HG03060 (cell line): ENCODE results near the gene PTGER4.
"Not testable (repeated sequence)": the region's sequence is repeated elsewhere in the genome, so short reads cannot be mapped to it uniquely, and the experiment has no call there.

Experiments used
- ATAC-seq: cut with Tn5 transposase; IDR thresholded peaks from one replicate; pipeline ENCODE4 v1.9.1; 2021; ENCODE audit warnings: low read depth, moderate number of reproducible peaks; ENCODE audit not compliant: unreplicated experiment

Gene PTGER4

GRCh38 chr5:40688996-40689395, 9.3 kb downstream of the PTGER4 start:
- no peak for ATAC-seq

DNA sequence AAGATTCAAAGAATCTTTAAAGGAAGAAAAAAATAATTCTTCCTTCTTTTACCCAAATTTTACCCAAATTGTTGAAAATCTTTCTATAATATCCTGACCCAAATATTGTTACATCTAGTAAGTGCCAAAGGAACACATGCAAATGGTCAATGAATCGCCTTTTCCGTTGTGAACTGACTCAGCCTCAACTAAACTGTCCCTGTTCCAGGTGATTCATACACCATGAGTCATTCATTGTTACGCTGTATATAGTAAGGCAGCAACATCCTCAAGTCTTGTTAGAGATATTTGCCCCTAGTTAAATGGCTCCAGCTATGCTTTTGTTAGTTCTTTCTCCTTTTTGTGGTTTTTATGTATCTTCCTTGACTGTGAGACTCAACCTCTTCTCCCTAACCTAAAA, 9.7 kb downstream of the PTGER4 start:
- peak; percentile 68 for ATAC-seq

- no peak for ATAC-seq
These were observed 10.6 kb downstream of the PTGER4 start for GRCh38 chr5:40690267-40690666.

DNA sequence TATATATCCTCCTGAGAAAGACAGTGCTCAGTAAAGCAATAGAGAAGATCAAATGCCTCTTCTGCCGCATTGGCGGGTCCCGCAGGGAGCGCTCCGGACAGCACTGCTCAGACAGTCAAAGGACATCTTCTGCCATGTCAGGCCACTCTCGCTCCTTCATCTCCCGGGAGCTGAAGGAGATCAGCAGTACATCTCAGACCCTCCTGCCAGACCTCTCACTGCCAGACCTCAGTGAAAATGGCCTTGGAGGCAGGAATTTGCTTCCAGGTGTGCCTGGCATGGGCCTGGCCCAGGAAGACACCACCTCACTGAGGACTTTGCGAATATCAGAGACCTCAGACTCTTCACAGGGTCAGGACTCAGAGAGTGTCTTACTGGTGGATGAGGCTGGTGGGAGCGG, 12.2 kb downstream of the PTGER4 start:
- no peak for ATAC-seq

DNA sequence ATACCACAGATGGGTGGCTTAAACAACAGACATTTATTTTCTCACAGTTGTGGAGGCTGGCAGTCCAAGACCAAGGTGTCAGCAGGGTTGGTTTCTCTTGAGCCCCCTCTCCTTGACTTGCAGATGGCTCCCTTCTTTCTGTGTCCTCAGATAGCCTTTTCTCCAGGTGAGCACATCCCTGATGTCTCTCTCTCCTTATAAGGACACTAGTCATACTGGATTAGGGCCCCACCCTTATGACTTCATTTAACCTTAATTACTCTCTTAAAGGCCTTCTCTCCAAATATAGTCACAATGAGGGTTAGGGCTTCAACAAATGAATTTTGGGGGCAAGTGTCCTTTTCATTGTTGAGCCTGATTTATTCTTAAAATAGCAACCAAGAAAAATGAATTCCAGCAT, 14.7 kb downstream of the PTGER4 start:
- ATAC-seq: no peak

- no peak for ATAC-seq
These were observed 20.5 kb downstream of the PTGER4 start for GRCh38 chr5:40700116-40700782.

GRCh38 chr5:40702027-40702426, 22.3 kb downstream of the PTGER4 start:
- not testable (repeated sequence) for ATAC-seq

GRCh38 chr5:40705484-40705883, 25.8 kb downstream of the PTGER4 start:
- not testable (repeated sequence) for ATAC-seq

GRCh38 chr5:40710575-40710974, 30.9 kb downstream of the PTGER4 start:
- not testable (repeated sequence) for ATAC-seq

DNA sequence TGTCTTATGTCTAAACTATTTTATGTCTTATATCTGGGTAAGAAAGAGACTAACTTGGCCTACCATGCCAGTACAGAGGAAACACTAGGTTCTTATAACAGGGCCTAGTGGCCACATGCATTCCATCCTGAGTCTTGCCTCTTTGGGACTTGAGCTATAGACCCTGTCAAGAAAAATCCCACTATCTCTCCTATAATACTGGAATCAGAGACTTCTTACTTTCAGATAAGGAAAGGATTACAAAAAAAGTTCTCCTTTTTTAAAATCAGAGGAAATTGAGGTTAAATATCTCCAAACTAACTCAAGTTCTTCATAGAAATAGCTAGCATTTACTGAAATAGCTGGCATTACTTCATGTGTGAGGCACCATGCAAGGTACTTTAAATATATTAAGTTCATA, 34.3 kb downstream of the PTGER4 start:
- ATAC-seq: no peak

DNA sequence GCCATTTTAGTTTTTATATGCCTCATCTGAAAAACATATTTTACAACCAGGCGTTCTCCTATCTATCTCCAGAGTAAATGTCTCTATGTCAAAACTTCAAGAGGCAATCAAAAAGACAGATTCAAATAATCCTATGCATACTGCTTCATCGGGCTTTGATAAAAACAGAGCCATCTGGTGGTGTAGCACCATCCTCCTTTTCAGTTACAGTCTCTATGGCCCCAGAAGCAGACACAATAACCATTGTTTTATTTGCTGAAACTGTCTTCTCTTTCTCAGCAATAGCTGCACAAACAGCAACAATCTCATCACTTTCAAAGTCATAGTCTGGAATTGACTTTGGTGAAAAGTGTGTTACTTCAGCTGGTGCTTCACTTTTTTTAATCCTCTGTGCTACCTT, 36.3 kb downstream of the PTGER4 start:
- no peak for ATAC-seq

GRCh38 chr5:40716590-40716989, 36.9 kb downstream of the PTGER4 start:
- ATAC-seq: no peak

DNA sequence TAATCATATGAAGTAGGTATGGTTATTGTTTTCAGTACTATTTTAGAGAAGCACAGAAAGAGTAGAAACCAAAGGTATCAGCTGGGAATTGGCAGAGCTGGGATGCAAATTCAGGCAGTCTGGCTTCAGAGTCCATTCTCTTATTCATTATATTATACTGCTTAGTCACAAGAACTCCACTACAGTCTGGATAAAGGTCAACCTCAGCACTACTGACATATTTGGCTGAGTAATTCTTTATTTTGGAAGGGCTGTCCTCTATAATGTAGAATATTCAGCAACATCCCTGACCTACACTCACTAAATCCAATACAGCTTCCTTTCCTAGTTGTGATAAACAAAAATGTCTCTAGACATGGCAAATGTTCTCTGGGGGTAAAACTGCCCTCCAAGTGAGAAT, 37.6 kb downstream of the PTGER4 start:
- no peak for ATAC-seq

DNA sequence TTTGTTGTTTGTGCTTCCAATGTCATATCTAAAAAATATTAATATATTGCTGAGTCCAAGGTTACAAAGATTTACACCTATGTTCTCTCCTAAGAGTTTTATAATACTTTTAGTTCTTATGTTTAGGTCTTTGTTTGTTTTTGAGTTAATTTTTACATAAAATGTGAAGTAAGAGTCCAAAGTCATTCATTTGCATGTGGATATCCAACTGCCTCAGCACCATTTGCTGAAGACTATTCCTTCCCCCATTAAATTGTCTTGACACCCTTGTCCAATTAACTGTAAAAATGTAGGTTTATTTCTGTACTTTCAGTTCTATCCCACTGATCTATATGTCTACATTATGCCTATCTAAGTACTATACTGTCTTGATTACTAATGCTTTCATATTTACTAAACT, 40.4 kb downstream of the PTGER4 start:
- no peak for ATAC-seq

GRCh38 chr5:40722497-40722911, 42.8 kb downstream of the PTGER4 start:
- not testable (repeated sequence) for ATAC-seq

DNA sequence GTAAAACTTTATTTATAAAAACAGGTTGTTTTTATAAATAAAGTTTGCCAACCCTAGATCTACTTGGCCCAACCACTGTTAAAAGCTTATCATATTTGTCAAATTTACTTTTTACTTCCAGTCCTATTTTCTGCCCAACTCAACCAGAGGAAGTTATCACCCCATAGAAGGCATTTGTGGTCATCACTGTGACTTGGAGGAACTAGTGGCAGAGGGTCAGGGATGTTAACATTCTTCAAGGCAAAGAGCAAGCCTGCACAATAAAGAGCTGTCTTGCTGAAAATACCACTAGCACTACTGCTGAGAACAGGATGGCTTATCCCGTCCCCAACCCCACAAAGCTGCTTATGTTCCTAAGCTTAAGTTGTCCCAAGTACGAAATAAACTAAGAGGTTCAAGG, 53.7 kb downstream of the PTGER4 start:
- no peak for ATAC-seq

DNA sequence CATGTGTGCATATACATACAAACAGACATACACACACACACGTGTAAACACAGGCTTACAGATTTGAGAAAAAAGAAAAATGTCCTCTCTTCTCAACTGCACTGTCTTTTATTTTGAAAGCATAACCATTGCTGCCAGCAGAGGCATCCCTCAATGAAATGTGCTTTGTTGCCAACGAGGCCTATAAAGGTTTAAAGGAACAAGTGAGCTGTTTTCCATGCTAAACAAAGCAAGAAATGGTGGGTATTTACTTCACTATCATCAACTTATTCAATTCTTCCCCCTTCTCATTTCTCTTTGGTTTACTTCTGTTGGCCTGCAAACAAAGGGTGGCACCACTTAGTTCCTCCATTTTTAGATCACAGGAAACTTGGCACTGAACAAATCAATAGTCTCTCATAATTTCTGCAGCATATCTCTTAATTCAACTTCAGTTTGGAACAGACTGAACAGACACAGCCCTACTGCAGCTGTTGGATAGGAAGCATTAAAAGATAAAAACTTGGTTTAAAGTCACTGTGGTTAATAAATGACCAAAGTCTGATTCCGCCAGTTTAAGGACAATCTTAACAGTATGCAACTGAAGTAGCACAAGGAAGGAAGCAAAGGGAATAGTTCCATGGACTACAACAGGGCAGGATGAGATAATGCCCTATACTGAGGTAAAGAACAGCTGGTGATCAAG, 54.3 kb downstream of the PTGER4 start:
- ATAC-seq: no peak

DNA sequence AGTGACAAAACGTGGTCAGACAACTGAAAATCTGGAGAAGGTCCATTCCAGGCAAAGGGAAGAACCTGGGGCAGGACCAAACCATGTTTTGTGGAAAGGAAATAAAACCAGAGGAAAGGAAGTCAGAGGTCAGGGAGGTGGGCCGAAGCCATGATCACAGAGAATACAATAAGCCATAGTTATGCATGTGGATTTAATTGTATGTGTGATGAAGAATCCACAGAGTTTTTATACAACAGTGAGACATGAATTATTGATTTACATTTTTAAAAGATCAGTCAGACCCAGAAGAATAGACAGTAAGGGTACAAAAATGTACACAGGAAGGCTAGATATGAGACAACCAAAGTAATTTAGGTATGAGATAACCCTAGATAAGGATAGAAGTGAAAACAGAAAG, 55.3 kb downstream of the PTGER4 start:
- no peak for ATAC-seq

DNA sequence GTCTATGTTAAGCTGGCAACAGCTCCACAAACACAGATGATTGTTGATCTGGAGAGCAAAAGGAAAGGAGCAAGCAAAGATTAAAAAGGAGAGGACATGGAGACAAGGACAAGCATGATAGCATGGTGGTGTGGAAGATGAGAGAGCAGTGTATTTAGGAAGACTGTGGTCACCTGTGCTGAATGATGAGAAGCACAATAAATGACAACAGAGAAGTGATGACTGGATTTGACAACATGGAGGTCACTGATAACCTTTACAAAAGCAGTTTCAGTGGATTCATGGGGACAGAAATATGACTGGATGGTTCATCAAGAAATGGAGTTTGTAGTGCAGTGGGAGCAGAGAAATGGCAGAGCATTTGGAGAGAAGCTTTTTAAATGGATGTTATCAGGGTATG, 55.9 kb downstream of the PTGER4 start:
- no peak for ATAC-seq

GRCh38 chr5:40736103-40736875, 56.6 kb downstream of the PTGER4 start:
- peak; percentile 81 for ATAC-seq

DNA sequence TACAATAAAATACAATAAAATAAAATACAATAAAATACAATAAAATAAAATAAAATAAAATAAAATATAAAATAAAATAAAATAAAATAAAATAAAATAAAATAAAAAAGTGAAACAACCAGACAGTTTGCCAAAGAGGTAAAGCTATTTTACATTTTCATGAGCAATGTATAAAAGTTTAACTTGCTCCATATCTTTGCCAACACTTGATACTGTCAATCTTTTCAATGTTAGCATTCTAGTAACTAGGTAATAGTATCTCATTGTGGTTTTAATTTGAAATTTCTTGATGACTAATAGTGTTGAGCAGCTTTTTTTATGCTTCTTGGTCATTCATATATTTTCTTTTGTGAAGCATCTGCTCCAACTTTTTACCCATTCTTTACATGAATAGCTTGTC, 58.8 kb downstream of the PTGER4 start:
- ATAC-seq: no peak
